NCI-H146 (cell line): ENCODE data around the gene COL1A1.
A peak's percentile ranks its signal among the peaks of the same experiment; 100 is the strongest.

Experiments
- DNase-seq: peaks from one replicate; lab custom pipeline; 2025; lab: John Stamatoyannopoulos, UW

COL1A1 gene

GRCh38 chr17:50186661-50187393 is 14.6 kb downstream of the COL1A1 start:
- no peak for DNase-seq

- no peak for DNase-seq
Measured at GRCh38 chr17:50185631-50186471, 15.6 kb downstream of the COL1A1 start.

GRCh38 chr17:50184611-50185398 is 16.6 kb downstream of the COL1A1 start:
- no peak for DNase-seq

GRCh38 chr17:50184064-50184463 is 17.4 kb downstream of the COL1A1 start:
- DNase-seq = no peak

- DNase-seq = no peak
Measured at GRCh38 chr17:50183421-50183994, 17.9 kb downstream of the COL1A1 start.

GRCh38 chr17:50182783-50183420 is 18.5 kb downstream of the COL1A1 start:
- no peak for DNase-seq

- DNase-seq = no peak
Measured at GRCh38 chr17:50181591-50182560, 19.6 kb downstream of the COL1A1 start.

GRCh38 chr17:50181144-50181543 is 20.3 kb downstream of the COL1A1 start:
- DNase-seq = no peak

- DNase-seq = no peak
Measured at GRCh38 chr17:50180620-50181019, 20.8 kb downstream of the COL1A1 start.

- DNase-seq = no peak
Measured at GRCh38 chr17:50180111-50180510, 21.3 kb downstream of the COL1A1 start.

GRCh38 chr17:50177983-50178834 is 23.2 kb downstream of the COL1A1 start:
- peak; percentile 78 for DNase-seq

- no peak for DNase-seq
Measured at GRCh38 chr17:50177476-50177875, 24.0 kb downstream of the COL1A1 start.

- no peak for DNase-seq
Measured at GRCh38 chr17:50176559-50177357, 24.7 kb downstream of the COL1A1 start.

- peak; percentile 11 for DNase-seq
Measured at GRCh38 chr17:50175035-50175807, 26.2 kb downstream of the COL1A1 start.

- no peak for DNase-seq
Measured at GRCh38 chr17:50174444-50174843, 27.0 kb downstream of the COL1A1 start.

- no peak for DNase-seq
Measured at GRCh38 chr17:50173335-50173941, 28.0 kb downstream of the COL1A1 start.

- no peak for DNase-seq
Measured at GRCh38 chr17:50172936-50173334, 28.5 kb downstream of the COL1A1 start.
